Endothelial cell (in vitro differentiated cells): ENCODE measurements around the gene XK. TPM values are rescaled to one million over a fixed set of nuclear protein-coding genes. Genes with fewer than 3 reads are reported as not detected.

Experiments used
- DNase-seq: peaks from one replicate; pipeline ENCODE4 v3.0.0; 2021; ENCODE audit warnings: low spot score
- H3K27ac Mint-ChIP-seq: one replicate; pipeline ENCODE4 v1.8.0; 2021; ENCODE audit warnings: mixed read lengths, inconsistent platforms; ENCODE audit not compliant: unreplicated experiment
- H3K27me3 Mint-ChIP-seq: one replicate; pipeline ENCODE4 v1.8.0; 2021; ENCODE audit warnings: mild to moderate bottlenecking, moderate library complexity, mixed read lengths, inconsistent platforms; ENCODE audit not compliant: unreplicated experiment
- H3K36me3 Mint-ChIP-seq: one replicate; pipeline ENCODE4 v1.8.0; 2021; ENCODE audit warnings: mild to moderate bottlenecking, low read depth, mixed read lengths, inconsistent platforms; ENCODE audit not compliant: unreplicated experiment
- H3K4me1 Mint-ChIP-seq: one replicate; pipeline ENCODE4 v1.8.0; 2021; ENCODE audit warnings: mild to moderate bottlenecking, mixed read lengths, inconsistent platforms; ENCODE audit not compliant: unreplicated experiment
- H3K4me3 Mint-ChIP-seq: one replicate; pipeline ENCODE4 v1.8.0; 2021; ENCODE audit warnings: mild to moderate bottlenecking, mixed read lengths, inconsistent platforms; ENCODE audit not compliant: unreplicated experiment
- H3K9me3 Mint-ChIP-seq: one replicate; pipeline ENCODE4 v1.8.0; 2021; ENCODE audit warnings: mixed read lengths, inconsistent platforms; ENCODE audit not compliant: unreplicated experiment
- long read RNA-seq: library from polyadenylated mRNA; unstranded; transcript quantifications from one replicate; pipeline ENCODE4 v2.0.0, GENCODE V29; 2020; ENCODE audit not compliant: unreplicated experiment
- total RNA-seq: library from RNA; stranded (reverse); fragmentation: NEBNext Ultra II Directional; extraction: Animal tissue kit (Norgen Biotek cat#: 25700); gene quantifications from one replicate; pipeline ENCODE4 v1.2.1, GENCODE V29; 2021; ENCODE audit not compliant: unreplicated experiment
- TF ChIP-seq, protein P1 (sequence below): fragments of 200-600 bp; sonication (generic); IDR thresholded peaks from one replicate; pipeline ENCODE4 v1.5.0; 2021; ENCODE audit warnings: antibody characterized with exemption; ENCODE audit not compliant: unreplicated experiment

Gene XK, protein sequence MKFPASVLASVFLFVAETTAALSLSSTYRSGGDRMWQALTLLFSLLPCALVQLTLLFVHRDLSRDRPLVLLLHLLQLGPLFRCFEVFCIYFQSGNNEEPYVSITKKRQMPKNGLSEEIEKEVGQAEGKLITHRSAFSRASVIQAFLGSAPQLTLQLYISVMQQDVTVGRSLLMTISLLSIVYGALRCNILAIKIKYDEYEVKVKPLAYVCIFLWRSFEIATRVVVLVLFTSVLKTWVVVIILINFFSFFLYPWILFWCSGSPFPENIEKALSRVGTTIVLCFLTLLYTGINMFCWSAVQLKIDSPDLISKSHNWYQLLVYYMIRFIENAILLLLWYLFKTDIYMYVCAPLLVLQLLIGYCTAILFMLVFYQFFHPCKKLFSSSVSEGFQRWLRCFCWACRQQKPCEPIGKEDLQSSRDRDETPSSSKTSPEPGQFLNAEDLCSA
- 0.31 TPM for total RNA-seq
- long read RNA-seq = 0 reads

DNA sequence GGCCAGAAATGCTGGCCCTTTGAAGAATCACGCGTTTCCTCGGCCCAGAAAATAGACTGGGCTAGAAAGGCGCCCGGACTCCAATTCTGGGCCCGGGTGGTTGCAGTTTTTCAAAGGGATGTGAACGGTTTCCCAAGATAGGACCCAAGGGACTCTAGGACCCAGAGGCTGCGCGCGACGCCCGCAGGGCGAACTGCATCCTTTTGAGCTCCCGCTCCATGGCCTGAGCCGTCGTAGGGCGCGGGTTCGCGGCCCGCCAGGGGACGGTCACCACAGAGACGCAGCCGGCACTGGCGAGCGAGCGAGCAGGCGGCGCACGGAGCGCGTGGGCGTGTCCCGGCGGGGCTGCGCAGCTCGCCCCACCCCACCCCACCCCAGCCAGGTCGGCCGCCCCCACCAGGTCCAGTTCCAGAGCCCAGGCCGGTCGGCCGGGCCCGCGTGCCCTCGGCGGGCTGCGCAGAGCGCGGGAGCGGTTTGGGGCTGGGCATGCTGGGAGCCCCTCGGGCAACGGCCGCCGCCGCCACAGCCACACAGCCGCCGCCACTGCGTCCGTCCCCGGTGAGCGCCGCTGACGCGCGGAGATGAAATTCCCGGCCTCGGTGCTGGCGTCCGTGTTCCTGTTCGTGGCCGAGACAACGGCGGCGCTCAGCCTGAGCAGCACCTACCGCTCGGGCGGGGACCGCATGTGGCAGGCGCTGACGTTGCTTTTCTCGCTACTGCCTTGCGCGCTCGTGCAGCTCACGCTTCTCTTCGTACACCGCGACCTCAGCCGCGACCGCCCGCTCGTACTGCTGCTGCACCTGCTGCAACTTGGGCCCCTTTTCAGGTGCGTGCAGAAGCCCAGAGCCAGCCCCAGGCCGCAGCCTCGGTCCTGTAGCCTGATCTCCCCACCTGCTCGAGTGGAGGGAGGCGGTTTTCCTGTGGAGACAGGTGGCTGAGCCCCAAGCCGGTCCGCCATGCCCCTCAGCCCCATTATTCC is at the start of gene XK:
Gene XK (plus strand): TSS at position 411 of the 979 bp plus-strand sequence. CDS start 171 bp downstream, at position 582.
- Mint-ChIP-seq H3K4me3 (peak within 1 kb of the TSS; percentile 51), H3K27ac (no peak within 1 kb of the TSS), H3K4me1 (peaks cover 5% of the 10 kb centered on the region), H3K27me3 (no peaks in the 10 kb centered on the region), H3K9me3 (no peaks in the 10 kb centered on the region), H3K36me3 (no peaks in the 10 kb centered on the region)
- peak; percentile 45 for DNase-seq
- TF ChIP-seq, protein P1, sequence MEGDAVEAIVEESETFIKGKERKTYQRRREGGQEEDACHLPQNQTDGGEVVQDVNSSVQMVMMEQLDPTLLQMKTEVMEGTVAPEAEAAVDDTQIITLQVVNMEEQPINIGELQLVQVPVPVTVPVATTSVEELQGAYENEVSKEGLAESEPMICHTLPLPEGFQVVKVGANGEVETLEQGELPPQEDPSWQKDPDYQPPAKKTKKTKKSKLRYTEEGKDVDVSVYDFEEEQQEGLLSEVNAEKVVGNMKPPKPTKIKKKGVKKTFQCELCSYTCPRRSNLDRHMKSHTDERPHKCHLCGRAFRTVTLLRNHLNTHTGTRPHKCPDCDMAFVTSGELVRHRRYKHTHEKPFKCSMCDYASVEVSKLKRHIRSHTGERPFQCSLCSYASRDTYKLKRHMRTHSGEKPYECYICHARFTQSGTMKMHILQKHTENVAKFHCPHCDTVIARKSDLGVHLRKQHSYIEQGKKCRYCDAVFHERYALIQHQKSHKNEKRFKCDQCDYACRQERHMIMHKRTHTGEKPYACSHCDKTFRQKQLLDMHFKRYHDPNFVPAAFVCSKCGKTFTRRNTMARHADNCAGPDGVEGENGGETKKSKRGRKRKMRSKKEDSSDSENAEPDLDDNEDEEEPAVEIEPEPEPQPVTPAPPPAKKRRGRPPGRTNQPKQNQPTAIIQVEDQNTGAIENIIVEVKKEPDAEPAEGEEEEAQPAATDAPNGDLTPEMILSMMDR = no peak

- no peaks in the 10 kb centered on the region for H3K27me3 Mint-ChIP-seq
- no peak for DNase-seq
- H3K4me1 Mint-ChIP-seq = no peaks in the 10 kb centered on the region
- no peak overlapping the region for H3K27ac Mint-ChIP-seq
- TF ChIP-seq, protein P1 = no peak
- H3K9me3 Mint-ChIP-seq = no peaks in the 10 kb centered on the region
- no peak overlapping the region for H3K4me3 Mint-ChIP-seq
- no peaks in the 10 kb centered on the region for H3K36me3 Mint-ChIP-seq
Measured at GRCh38 chrX:37638047-37638446, 47.5 kb upstream of the XK start.

DNA sequence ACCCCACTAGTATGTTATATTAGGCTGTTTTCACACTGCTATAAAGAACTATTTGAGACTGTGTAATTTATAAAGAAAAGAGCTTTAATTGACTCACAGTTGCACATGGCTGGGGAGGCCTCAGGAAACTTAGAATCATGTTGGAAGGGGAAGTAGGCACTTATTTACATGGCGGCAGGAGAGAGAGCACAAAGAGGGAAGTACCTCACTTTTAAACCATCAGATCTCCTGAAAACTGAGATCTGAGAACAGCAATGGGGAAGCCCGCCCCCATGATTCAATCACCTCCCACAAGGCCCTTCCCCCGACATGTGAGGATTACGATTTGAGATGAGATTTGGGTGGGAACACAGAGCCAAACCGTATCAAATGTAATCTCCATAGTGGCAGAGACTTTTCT is 45.4 kb upstream of the XK start:
- H3K27ac Mint-ChIP-seq = no peak overlapping the region
- no peaks in the 10 kb centered on the region for H3K9me3 Mint-ChIP-seq
- no peaks in the 10 kb centered on the region for H3K36me3 Mint-ChIP-seq
- no peaks in the 10 kb centered on the region for H3K27me3 Mint-ChIP-seq
- TF ChIP-seq, protein P1 = no peak
- no peaks in the 10 kb centered on the region for H3K4me1 Mint-ChIP-seq
- no peak overlapping the region for H3K4me3 Mint-ChIP-seq
- DNase-seq = no peak

- no peaks in the 10 kb centered on the region for H3K4me1 Mint-ChIP-seq
- TF ChIP-seq, protein P1 = no peak
- DNase-seq = no peak
Measured at GRCh38 chrX:37641859-37642258, 43.7 kb upstream of the XK start.

More at GRCh38 chrX:37641859-37642258, 43.7 kb upstream of the XK start:
- H3K36me3 Mint-ChIP-seq = no peaks in the 10 kb centered on the region
- H3K9me3 Mint-ChIP-seq = no peaks in the 10 kb centered on the region
- no peak overlapping the region for H3K27ac Mint-ChIP-seq
- H3K4me3 Mint-ChIP-seq = no peak overlapping the region
- no peaks in the 10 kb centered on the region for H3K27me3 Mint-ChIP-seq
